Neutrophil (primary cell): ENCODE results near the gene HACE1.
"Not testable (repeated sequence)": the region's sequence is repeated elsewhere in the genome, so short reads cannot be mapped to it uniquely, and the experiment has no call there.

Source experiments
- H3K27ac ChIP-seq: fragments of 200-600 bp; sonication (generic); 2 replicates; pipeline ENCODE4 v1.5.1; 2016; ENCODE audit warnings: mild to moderate bottlenecking, moderate library complexity
- H3K27me3 ChIP-seq: fragments of 200-600 bp; sonication (generic); 2 replicates; pipeline ENCODE4 v1.6.0; 2016; ENCODE audit warnings: mild to moderate bottlenecking
- H3K36me3 ChIP-seq: fragments of 200-600 bp; sonication (generic); 2 replicates; pipeline ENCODE4 v1.5.1; 2017
- H3K4me1 ChIP-seq, 2 experiments: fragments of 200-600 bp in 1 of 2; sonication (generic) in 1 of 2; 1 replicate in 1 of 2; 2 replicates in 1 of 2; pipeline versions ENCODE4 v1.5.1 to v1.6.1; 2013 to 2016; ENCODE audit warnings: low read depth in 1 of 2, low read length in 1 of 2, mild to moderate bottlenecking in 1 of 2, moderate library complexity in 1 of 2; ENCODE audit not compliant: control insufficient read depth in 1 of 2, insufficient read depth in 1 of 2
- H3K4me3 ChIP-seq, 2 experiments: fragments of 200-600 bp in 1 of 2; sonication (generic) in 1 of 2; 1 replicate in 1 of 2; 2 replicates in 1 of 2; pipeline ENCODE4 v1.5.1; 2013 to 2016; ENCODE audit warnings: low read depth in 1 of 2, low read length in 1 of 2, mild to moderate bottlenecking in 1 of 2, moderate library complexity in 1 of 2
- H3K9me3 ChIP-seq: fragments of 200-600 bp; sonication (generic); 2 replicates; pipeline ENCODE4 v1.5.1; 2016
- TF ChIP-seq, protein P1 (sequence below): fragments of 200-600 bp; sonication (generic); IDR thresholded peaks from 2 replicates; pipeline ENCODE4 v1.5.1; 2016; ENCODE audit warnings: antibody characterized with exemption

The HACE1 gene

GRCh38 chr6:104753251-104753650 lies 106.5 kb downstream of the HACE1 start:
- no peak overlapping the region for H3K4me3 ChIP-seq
- H3K9me3 ChIP-seq = peaks cover 4% of the 10 kb centered on the region
- no peaks in the 10 kb centered on the region for H3K36me3 ChIP-seq
- H3K27ac ChIP-seq = no peak overlapping the region
- TF ChIP-seq, protein P1, sequence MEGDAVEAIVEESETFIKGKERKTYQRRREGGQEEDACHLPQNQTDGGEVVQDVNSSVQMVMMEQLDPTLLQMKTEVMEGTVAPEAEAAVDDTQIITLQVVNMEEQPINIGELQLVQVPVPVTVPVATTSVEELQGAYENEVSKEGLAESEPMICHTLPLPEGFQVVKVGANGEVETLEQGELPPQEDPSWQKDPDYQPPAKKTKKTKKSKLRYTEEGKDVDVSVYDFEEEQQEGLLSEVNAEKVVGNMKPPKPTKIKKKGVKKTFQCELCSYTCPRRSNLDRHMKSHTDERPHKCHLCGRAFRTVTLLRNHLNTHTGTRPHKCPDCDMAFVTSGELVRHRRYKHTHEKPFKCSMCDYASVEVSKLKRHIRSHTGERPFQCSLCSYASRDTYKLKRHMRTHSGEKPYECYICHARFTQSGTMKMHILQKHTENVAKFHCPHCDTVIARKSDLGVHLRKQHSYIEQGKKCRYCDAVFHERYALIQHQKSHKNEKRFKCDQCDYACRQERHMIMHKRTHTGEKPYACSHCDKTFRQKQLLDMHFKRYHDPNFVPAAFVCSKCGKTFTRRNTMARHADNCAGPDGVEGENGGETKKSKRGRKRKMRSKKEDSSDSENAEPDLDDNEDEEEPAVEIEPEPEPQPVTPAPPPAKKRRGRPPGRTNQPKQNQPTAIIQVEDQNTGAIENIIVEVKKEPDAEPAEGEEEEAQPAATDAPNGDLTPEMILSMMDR = no peak
- no peaks in the 10 kb centered on the region for H3K27me3 ChIP-seq
- H3K4me1 ChIP-seq = no peaks in the 10 kb centered on the region

DNA sequence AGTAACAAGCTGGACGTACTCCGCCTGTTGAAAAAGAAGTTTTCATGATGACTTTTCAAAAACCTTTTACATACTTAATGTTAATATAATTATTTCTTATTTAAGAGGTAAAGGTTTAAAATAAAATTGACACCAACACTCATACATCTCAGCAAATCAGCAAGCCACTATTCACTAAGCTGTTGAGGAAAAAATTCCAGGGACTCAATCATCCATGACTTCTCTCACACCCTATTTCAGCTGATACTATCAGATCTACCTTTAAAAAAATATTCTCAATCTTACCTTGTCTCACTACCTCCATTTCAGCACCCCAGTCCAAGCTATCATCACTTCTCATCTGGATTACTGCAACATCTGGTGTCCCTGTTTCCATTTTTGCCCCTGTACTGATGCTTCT lies 109.3 kb downstream of the HACE1 start:
- H3K36me3 ChIP-seq = no peaks in the 10 kb centered on the region
- H3K9me3 ChIP-seq = peaks cover 4% of the 10 kb centered on the region
- H3K4me1 ChIP-seq = no peaks in the 10 kb centered on the region

DNA sequence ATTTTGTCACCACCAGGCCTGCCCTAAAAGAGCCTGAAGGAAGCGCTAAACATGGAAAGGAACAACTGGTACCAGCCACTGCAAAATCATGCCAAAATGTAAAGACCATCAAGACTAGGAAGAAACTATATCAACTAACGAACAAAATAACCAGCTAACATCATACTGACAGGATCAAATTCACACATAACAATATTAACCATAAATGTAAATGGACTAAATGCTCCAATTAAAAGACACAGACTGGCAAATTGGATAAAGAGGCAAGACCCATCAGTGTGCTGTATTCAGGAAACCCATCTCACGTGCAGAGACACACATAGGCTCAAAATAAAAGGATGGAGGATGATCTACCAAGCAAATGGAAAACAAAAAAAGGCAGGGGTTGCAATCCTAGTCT lies 120.6 kb downstream of the HACE1 start:
- H3K9me3 ChIP-seq, H3K4me1 ChIP-seq, H3K27ac ChIP-seq, H3K4me3 ChIP-seq, H3K27me3 ChIP-seq, H3K36me3 ChIP-seq: not testable (repeated sequence)

More for the DNA sequence above, 109.3 kb downstream of the HACE1 start:
- TF ChIP-seq, protein P1 = no peak
- Histone ChIP-seq H3K27ac (no peak overlapping the region), H3K4me3 (no peak overlapping the region), H3K27me3 (no peaks in the 10 kb centered on the region)

GRCh38 chr6:104737567-104737966 lies 122.2 kb downstream of the HACE1 start:
- not testable (repeated sequence) for H3K27ac ChIP-seq, H3K27me3 ChIP-seq, H3K9me3 ChIP-seq, H3K4me1 ChIP-seq, H3K4me3 ChIP-seq, H3K36me3 ChIP-seq

DNA sequence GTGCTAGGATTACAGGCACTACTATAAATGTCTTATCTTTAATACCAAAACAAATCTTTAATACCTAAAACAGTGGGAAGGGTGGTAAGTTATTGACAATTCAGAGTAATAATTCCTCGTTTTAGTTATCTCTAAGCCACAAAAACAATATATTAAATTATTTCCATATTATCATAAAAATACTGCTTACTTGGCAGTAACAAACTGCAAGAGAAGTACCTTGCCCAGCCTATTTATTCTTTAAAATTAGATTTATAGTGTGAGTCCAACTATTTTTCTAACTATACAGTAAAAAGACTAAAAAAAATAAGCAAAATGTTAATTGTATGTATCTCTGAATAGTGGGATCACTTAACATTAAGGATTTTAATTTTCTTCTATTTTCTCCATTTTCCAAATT lies 123.2 kb downstream of the HACE1 start:
- no peaks in the 10 kb centered on the region for H3K4me1 ChIP-seq
- no peaks in the 10 kb centered on the region for H3K36me3 ChIP-seq
- no peak overlapping the region for H3K4me3 ChIP-seq
- H3K27me3 ChIP-seq = no peaks in the 10 kb centered on the region
- H3K27ac ChIP-seq = no peak overlapping the region
- TF ChIP-seq, protein P1 = no peak
- no peaks in the 10 kb centered on the region for H3K9me3 ChIP-seq

GRCh38 chr6:104730450-104730849 lies 129.3 kb downstream of the HACE1 start:
- TF ChIP-seq, protein P1 = no peak
- H3K4me1 ChIP-seq = no peaks in the 10 kb centered on the region
- no peaks in the 10 kb centered on the region for H3K27me3 ChIP-seq

GRCh38 chr6:104729433-104729832 lies 130.3 kb downstream of the HACE1 start:
- Histone ChIP-seq H3K27ac (no peak overlapping the region), H3K9me3 (no peaks in the 10 kb centered on the region), H3K27me3 (no peaks in the 10 kb centered on the region), H3K4me3 (no peak overlapping the region), H3K4me1 (no peaks in the 10 kb centered on the region), H3K36me3 (no peaks in the 10 kb centered on the region)
- TF ChIP-seq, protein P1 = no peak

More at GRCh38 chr6:104730450-104730849, 129.3 kb downstream of the HACE1 start:
- Histone ChIP-seq H3K36me3 (no peaks in the 10 kb centered on the region), H3K9me3 (no peaks in the 10 kb centered on the region), H3K4me3 (no peak overlapping the region), H3K27ac (no peak overlapping the region)
